Heart left ventricle (tissue), 16 donors: ENCODE data around the gene MTFMT. TPM values are rescaled to one million over a fixed set of nuclear protein-coding genes. Genes with fewer than 3 reads are reported as not detected.
A peak's percentile ranks its signal among the peaks of the same experiment; 100 is the strongest.
"Not testable (repeated sequence)": the region's sequence is repeated elsewhere in the genome, so short reads cannot be mapped to it uniquely, and the experiment has no call there.

Experiments
- ATAC-seq, 4 donors: fragments of 200-7000 bp; cut with Tn5 transposase; one replicate each; pipeline ENCODE4 v1.9.1; 2020 to 2022; ENCODE audit warnings: moderate library complexity in 4 of 4, mild to moderate bottlenecking in 3 of 4, moderate number of reproducible peaks in 1 of 4
- DNase-seq, 5 donors: peaks; one replicate each; pipeline ENCODE4 v3.0.0-alpha.2; 2020
- H3K27ac ChIP-seq, 12 donors: fragments of 200-600 bp; sonication (generic) in 4 of 12; one replicate each; pipeline versions ENCODE4 v1.5.0 to v1.8.0; 2016 to 2022; ENCODE audit warnings: mild to moderate bottlenecking in 2 of 12
- H3K27me3 ChIP-seq, 9 donors: fragments of 200-600 bp; sonication (generic) in 2 of 9; one replicate each; pipeline versions ENCODE4 v1.5.1 to v1.8.0; 2016 to 2022; ENCODE audit warnings: mild to moderate bottlenecking in 3 of 9
- H3K36me3 ChIP-seq, 9 donors: fragments of 200-600 bp; sonication (generic) in 2 of 9; one replicate each; pipeline versions ENCODE4 v1.5.0 to v1.8.0; 2018 to 2022; ENCODE audit warnings: mild to moderate bottlenecking in 2 of 9
- H3K4me1 ChIP-seq, 12 donors: fragments of 200-600 bp; sonication (generic) in 4 of 12; one replicate each; pipeline versions ENCODE4 v1.5.0 to v1.8.0; 2016 to 2022; ENCODE audit warnings: mild to moderate bottlenecking in 3 of 12
- H3K4me3 ChIP-seq, 12 donors: fragments of 200-600 bp; sonication (generic) in 4 of 12; one replicate each; pipeline versions ENCODE4 v1.5.0 to v1.8.0; 2017 to 2022; ENCODE audit warnings: mild to moderate bottlenecking in 9 of 12, moderate library complexity in 4 of 12
- H3K9me3 ChIP-seq, 12 donors: fragments of 200-600 bp; sonication (generic) in 4 of 12; one replicate each; pipeline versions ENCODE4 v1.5.0 to v1.8.0; 2016 to 2022; ENCODE audit warnings: mild to moderate bottlenecking in 1 of 12
- POLR2A ChIP-seq, 2 donors: fragments of 450-650 bp; IDR thresholded peaks; one replicate each; pipeline ENCODE4 v1.6.1; 2017; ENCODE audit warnings: antibody characterized with exemption in 2 of 2, mild to moderate bottlenecking in 2 of 2, moderate library complexity in 2 of 2
- WGBS, 4 donors: extraction: QIAGEN DNeasy Blood & Tissue Kit in 2 of 4; methylation state at CpG; one replicate each; pipeline versions ENCODE4 v1.1.5 to v1.1.7; 2013 to 2018; 5-methylcytosine and 5-hydroxymethylcytosine counted together
- intact Hi-C, 10 donors: fragments of 100-400 bp; cut with DNase I; formaldehyde crosslinking; loops; one replicate each; pipeline versions ENCODE4 v1.11.1 to v1.14.2; 2022
- polyA plus RNA-seq, 2 donors: library from polyadenylated mRNA; stranded (reverse); fragments of 200-250 nt; gene quantifications; one replicate each; pipeline ENCODE4 v1.2.3, GENCODE V29; 2013
- total RNA-seq, 9 donors: library from RNA; depleted of rRNA in 2 of 9; stranded (reverse); fragments of >200 nt in 2 of 9; fragmentation: NEBNext Ultra II Directional in 3 of 9; extraction: Animal tissue kit (Norgen Biotek cat#: 25700) in 3 of 9; gene quantifications; one replicate each; pipeline versions ENCODE4 v1.1.0 to v1.2.4, GENCODE V29; 2016 to 2023
- TF ChIP-seq, protein P1 (sequence below), 12 donors: fragments of 200-600 bp; sonication (generic) in 4 of 12; IDR thresholded peaks; one replicate each; pipeline versions ENCODE4 v1.5.0 to v1.8.0; 2018 to 2022; ENCODE audit warnings: antibody characterized with exemption in 12 of 12, mild to moderate bottlenecking in 5 of 12
- donor health status: ischemic (EF 13 %, LVEDD 7.1; RV severe dilation, severe dysfunction).
- donor health status: healthy with polysubstance abuse.
- donor health status: DM: no; HTN: yes; CAD: no.
- donor health status: DM: no; HTN: no; CAD: no.
- donor health status: ischemic (EF 25% LVEDD 6.9; RV normal size, moderate dysfunction).
- donor health status: ischemic (EF 25% LVEDD 5.7; RV mildly dilated, moderate dysfunction).
- donor health status: healthy.
- donor health status: DM: yes; HTN: yes; CAD: no.
- donor health status: ischemic (EF 35%, LVEDD 5.7; RV mildly dilated, moderate dysfunction).
- donor health status: nonischemic (EF 11% LVEDD 7.7; RV severe dilation, severe dysfunction).
- donor health status: DM: yes; HTN: yes; CAD: no.
- donor health status: PGD.
- donor health status: ischemic (EF 29% LVEDD 5.4; RV normal size, mild dysfunction).
- donor health status: nonischemic (EF 23%, LVEDD 6.1; RV moderate dilation, normal function).

Gene MTFMT
- total and polyA plus RNA-seq, 11 donors: 6.0 to 41.0 (median 19.4) TPM

DNA sequence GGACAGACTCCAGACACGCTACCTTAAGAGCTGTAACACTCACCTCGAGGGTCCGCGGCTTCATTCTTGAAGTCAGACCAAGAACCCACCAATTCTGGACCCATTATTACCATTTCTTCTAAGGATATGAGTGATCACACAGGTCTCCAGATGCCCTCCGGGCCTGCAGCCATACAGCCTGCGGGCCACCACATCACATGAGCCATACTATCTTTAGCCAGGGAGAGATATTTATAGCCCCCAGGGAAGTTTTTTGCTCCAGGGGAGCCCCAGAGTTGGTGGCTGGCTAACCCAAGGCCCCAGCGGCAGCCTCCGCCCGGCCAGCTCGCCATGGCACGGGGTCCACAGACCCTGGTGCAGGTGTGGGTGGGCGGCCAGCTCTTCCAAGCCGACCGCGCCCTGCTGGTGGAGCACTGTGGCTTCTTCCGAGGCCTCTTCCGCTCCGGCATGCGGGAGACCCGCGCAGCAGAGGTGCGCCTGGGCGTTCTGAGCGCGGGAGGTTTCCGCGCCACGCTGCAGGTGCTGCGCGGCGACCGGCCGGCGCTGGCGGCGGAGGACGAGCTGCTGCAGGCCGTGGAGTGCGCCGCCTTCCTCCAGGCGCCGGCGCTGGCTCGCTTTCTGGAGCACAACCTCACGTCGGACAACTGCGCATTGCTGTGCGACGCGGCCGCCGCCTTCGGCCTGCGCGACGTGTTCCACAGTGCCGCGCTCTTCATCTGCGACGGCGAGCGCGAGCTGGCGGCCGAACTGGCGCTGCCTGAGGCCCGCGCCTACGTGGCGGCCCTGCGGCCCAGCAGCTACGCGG is 47.2 kb upstream of the MTFMT start, which contains the start of gene KBTBD13:
Gene KBTBD13, plus strand, starts transcription at position 261 of the 805 bp plus-strand sequence. Its CDS starts 70 bp downstream, at position 331.
- H3K27ac ChIP-seq: peak within 1 kb of the TSS; percentile 15 to 89 (median 75)
- intact Hi-C loops: loop anchor here in 1 of 10 donors (2.0 kb wide), 1 partner anchor 46 kb away; no protein-coding TSS in a partner anchor
- WGBS, 4 donors: 61 to 71% (median 64%) methylated on average over 34 to 73 of the region's 73 CpGs

DNA sequence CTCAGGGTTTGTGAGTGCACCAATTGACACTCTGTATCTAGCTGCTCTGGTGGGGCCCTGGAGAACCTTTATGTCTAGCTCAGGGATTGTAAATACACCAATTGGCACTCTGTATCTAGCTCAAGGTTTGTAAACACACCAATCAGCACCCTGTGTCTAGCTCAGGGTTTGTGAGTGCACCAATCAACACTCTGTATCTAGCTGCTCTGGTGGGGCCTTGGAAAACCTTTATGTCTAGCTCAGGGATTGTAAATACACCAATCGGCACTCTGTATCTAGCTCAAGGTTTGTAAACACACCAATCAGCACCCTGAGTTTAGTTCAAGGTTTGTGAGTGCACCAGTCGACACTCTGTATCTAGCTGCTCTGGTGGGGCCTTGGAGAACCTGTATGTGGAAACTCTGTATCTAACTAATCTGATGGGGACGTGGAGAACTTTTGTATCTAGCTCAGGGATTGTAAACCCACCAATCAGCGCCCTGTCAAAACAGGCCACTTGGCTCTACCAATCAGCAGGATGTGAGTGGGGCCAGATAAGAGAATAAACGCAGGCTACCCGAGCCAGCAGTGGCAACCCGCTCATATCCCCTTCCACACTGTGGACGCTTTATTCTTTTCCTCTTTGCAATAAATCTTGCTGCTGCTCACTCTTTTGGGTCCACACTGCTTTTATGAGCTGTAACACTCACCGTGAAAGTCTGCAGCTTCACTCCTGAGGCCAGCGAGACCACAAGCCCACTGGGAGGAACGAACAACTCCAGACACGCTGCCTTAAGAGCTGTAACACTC is 46.4 kb upstream of the MTFMT start:
- peaks cover 0 to 20% (median 0%) of the 10 kb centered on the region in 9 donors for H3K27me3 ChIP-seq
- WGBS, 4 donors: 41 to 58% (median 48%) methylated on average over 11 to 12 of the region's 12 CpGs
- not testable (repeated sequence) for DNase-seq, H3K36me3 ChIP-seq, ATAC-seq, H3K9me3 ChIP-seq
- peaks cover 14 to 75% (median 32%) of the 10 kb centered on the region in 12 donors for H3K4me1 ChIP-seq
- intact Hi-C loops: loop anchor here in 1 of 10 donors (2.0 kb wide), 1 partner anchor 45 kb away; no protein-coding TSS in a partner anchor
- H3K27ac ChIP-seq: peak overlapping the region; percentile 15 to 89 (median 75)
- H3K4me3 ChIP-seq: peak overlapping the region in 5 of 12 donors; percentile 1 to 37 (median 26)

More for the DNA sequence above, 47.2 kb upstream of the MTFMT start, which contains the start of gene KBTBD13:
- peaks cover 6 to 74% (median 29%) of the 10 kb centered on the region in 12 donors for H3K4me1 ChIP-seq
- DNase-seq (peak in 4 of 5 donors; percentile 42 to 71 (median 53)), ATAC-seq (peak; percentile 75 to 85 (median 80))
- no peaks in the 10 kb centered on the region for H3K36me3 ChIP-seq
- H3K4me3 ChIP-seq: peak within 1 kb of the TSS in 10 of 12 donors; percentile 1 to 37 (median 18)
- peaks cover 0 to 20% (median 0%) of the 10 kb centered on the region in 9 donors for H3K27me3 ChIP-seq
- H3K9me3 ChIP-seq: no peaks in the 10 kb centered on the region
- no peak for TF ChIP-seq POLR2A (IDR thresholded peaks at IDR 0.05)
- TF ChIP-seq, protein P1, sequence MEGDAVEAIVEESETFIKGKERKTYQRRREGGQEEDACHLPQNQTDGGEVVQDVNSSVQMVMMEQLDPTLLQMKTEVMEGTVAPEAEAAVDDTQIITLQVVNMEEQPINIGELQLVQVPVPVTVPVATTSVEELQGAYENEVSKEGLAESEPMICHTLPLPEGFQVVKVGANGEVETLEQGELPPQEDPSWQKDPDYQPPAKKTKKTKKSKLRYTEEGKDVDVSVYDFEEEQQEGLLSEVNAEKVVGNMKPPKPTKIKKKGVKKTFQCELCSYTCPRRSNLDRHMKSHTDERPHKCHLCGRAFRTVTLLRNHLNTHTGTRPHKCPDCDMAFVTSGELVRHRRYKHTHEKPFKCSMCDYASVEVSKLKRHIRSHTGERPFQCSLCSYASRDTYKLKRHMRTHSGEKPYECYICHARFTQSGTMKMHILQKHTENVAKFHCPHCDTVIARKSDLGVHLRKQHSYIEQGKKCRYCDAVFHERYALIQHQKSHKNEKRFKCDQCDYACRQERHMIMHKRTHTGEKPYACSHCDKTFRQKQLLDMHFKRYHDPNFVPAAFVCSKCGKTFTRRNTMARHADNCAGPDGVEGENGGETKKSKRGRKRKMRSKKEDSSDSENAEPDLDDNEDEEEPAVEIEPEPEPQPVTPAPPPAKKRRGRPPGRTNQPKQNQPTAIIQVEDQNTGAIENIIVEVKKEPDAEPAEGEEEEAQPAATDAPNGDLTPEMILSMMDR (IDR thresholded peaks at IDR 0.05): no peak

DNA sequence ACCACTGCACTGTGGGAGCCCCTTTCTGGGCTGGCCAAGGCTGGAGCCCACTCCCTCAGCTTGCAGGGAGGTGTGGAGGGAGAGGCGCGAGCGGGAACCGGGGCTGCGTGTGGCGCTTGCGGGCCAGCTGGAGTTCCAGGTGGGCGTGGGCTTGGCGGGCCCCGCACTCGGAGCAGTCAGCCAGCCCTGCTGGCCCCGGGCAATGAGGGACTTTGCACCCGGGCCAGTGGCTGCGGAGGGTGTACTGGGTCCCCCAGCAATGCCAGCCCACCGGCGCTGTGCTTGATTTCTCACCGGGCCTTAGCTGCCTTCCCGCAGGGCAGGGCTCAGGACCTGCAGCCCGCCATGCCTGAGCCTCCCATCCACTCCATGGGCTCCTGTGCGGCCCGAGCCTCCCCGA is 45.5 kb upstream of the MTFMT start:
- H3K4me3 ChIP-seq, intact Hi-C loops, DNase-seq, H3K9me3 ChIP-seq, ATAC-seq, H3K36me3 ChIP-seq: not testable (repeated sequence)
- Histone ChIP-seq H3K27me3 (peaks cover 0 to 20% (median 0%) of the 10 kb centered on the region in 9 donors), H3K27ac (peak overlapping the region in 1 of 12 donors; percentile 8), H3K4me1 (peaks cover 18 to 78% (median 38%) of the 10 kb centered on the region in 12 donors)
- 95 to 98% (median 97%) methylated on average over 9 to 19 of the region's 22 CpGs for WGBS, 4 donors

DNA sequence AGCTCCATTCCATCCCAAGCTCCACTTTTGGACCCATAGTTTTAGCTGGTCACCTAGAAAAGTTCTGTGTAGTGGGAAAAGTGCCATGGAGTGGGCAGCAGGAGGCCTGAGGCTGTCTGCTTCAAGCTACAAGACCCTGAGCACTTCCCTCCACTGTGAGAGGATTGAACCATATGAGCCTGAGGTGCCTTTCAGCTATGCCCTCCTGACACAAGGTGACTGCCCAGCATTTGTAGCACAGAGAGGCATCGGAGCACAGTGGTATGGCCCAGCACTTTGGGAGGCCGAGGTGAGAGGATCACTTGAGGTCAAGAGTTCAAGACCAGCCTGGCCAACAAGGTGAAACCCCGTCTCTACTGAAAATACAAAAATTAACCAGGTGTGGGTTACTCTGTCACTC is 43.2 kb upstream of the MTFMT start:
- Histone ChIP-seq H3K27ac (peak overlapping the region in 10 of 12 donors; percentile 52 to 93 (median 76)), H3K27me3 (peaks cover 0 to 16% (median 0%) of the 10 kb centered on the region in 9 donors), H3K4me1 (peaks cover 18 to 82% (median 50%) of the 10 kb centered on the region in 12 donors), H3K36me3 (no peaks in the 10 kb centered on the region), H3K4me3 (no peak overlapping the region), H3K9me3 (no peaks in the 10 kb centered on the region)
- ATAC-seq (no peak), DNase-seq (peak in 1 of 5 donors; percentile 4)
- TF ChIP-seq, protein P1 (IDR thresholded peaks at IDR 0.05): no peak
- TF ChIP-seq POLR2A (IDR thresholded peaks at IDR 0.05): no peak
- intact Hi-C loops: no loop called here
- 92 to 97% (median 94%) methylated on average over 3 of the region's 3 CpGs for WGBS, 4 donors
